ENCODE measurements around the gene FAM9C. TPM values are rescaled to one million over a fixed set of nuclear protein-coding genes. Genes with fewer than 3 reads are reported as not detected.

The FAM9C gene
- total and polyA plus RNA-seq, 2 donors (not counting 3 experiments of a cell fraction or from before 2014, with no cell fraction given) = not detected

DNA sequence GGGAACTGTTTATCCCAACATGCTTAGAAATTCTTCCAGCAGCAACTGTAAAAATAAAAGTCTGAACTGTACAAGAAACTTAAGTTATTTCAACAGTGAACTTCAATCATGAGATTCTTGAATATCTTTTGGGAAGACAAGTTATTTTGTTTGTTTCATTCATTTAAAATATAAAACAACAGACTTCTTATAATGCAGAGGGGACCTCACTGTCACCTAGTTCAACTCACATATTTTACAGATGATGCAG lies 14.9 kb downstream of the FAM9C start:
- Histone ChIP-seq H2AFZ (ENCODE audit: low read depth, low read length) (peak overlapping the region; percentile 5), H3K4me1 (ENCODE audit: control insufficient read depth, extremely low read depth, insufficient read depth, low read length) (peaks cover 20% of the 10 kb centered on the region), H3K27me3 (ENCODE audit: control insufficient read depth in 2 of 2, insufficient read depth in 2 of 2, low read length in 2 of 2) (no peaks in the 10 kb centered on the region), H3K9me3 (replicated peaks; ENCODE audit: control insufficient read depth, insufficient read depth, low read length) (no peaks in the 10 kb centered on the region), H3K9ac (replicated peaks; ENCODE audit: extremely low read depth, insufficient read depth, low read length) (peak overlapping the region; percentile 33), H3K4me2 (ENCODE audit: insufficient read depth, low read length) (peak overlapping the region; percentile 57), H3K27ac (ENCODE audit: insufficient read depth, low read depth, low read length) (peak overlapping the region; percentile 92), H4K20me1 (replicated peaks; ENCODE audit: control insufficient read depth, extremely low read depth, insufficient read depth, low read length) (no peaks in the 10 kb centered on the region), H3K9me1 (replicated peaks; ENCODE audit: control insufficient read depth, extremely low read depth, insufficient read depth, low read length) (no peaks in the 10 kb centered on the region), H3K79me2 (ENCODE audit: control insufficient read depth, insufficient read depth, low read length) (no peaks in the 10 kb centered on the region), H3K36me3 (ENCODE audit: control insufficient read depth in 2 of 2, extremely low read depth in 1 of 2, insufficient read depth in 2 of 2, low read length in 2 of 2) (no peaks in the 10 kb centered on the region), H3K4me3 (replicated peaks in 1 of 3; ENCODE audit: insufficient read depth in 1 of 3, low read depth in 1 of 3, low read length in 3 of 3) (no peak overlapping the region)
- TF ChIP-seq POLR2AphosphoS5 (IDR thresholded peaks at IDR 0.05; ENCODE audit: insufficient read depth, low read depth, low read length) = no peak
- peak; percentile 33 for TF ChIP-seq JUN (IDR thresholded peaks at IDR 0.05; ENCODE audit: borderline replicate concordance, insufficient read depth, insufficient read length, low read depth)
- intact Hi-C loops (cut with micrococcal nuclease) = loop anchor here (1.0 to 2.0 kb wide), 3 partner anchors 51 to 139 kb away; no protein-coding TSS in a partner anchor
- POLR2A ChIA-PET = no interaction called here
- dilution Hi-C loops (cut with MboI; ENCODE audit: extremely low pct_ligation_motif_present, low sequenced_read_pairs) = no loop called here
- peak; percentile 65 for DNase-seq (ENCODE audit: low read depth, low spot score)
- no TSS peak for BruUV-seq (replicated peaks)
- CTCF ChIA-PET = no interaction called here
- FAIRE-seq = no peak

DNA sequence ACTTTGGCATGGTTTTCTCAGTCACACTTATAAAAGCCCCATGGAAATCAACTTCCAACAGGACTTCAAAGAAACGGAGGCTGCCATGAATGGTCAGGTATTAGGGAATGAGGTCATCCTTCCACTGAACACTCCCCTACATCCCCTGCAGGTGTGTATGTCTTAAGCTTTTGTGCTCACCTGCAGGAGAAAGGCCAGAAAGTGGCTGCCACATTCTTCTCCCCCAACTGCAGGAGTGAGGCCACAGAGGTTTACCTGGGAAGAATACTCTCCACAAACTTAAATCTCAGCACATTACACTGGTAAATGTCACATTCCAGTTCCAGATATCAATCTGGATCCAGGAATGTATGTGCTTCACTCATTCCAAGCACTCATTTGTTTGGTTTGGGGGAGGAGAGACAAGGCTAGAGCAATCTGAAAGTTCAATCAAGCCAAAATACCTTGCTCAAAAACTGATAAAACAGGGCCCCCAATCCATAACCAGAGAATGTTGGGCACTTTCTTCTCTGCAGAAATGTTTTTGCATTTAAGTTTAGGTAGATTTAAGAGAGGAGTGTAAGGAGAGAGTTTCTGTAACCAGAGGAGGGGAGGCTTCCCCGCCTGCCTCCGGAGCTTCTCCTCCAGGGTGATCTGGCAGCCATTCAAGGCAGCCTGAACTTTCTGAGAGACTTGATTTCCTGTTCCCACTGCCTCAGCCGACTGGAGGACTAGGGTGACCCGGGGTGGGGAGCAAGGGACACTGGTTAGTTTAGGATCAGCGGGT lies 15.4 kb downstream of the FAM9C start:
- no peak for DNase-seq (ENCODE audit: low read depth, low spot score)

More for the DNA sequence above, 15.4 kb downstream of the FAM9C start:
- Histone ChIP-seq H2AFZ (ENCODE audit: low read depth, low read length) (peak overlapping the region; percentile 5), H3K79me2 (ENCODE audit: control insufficient read depth, insufficient read depth, low read length) (no peaks in the 10 kb centered on the region), H3K4me2 (ENCODE audit: insufficient read depth, low read length) (peak overlapping the region; percentile 57), H4K20me1 (replicated peaks; ENCODE audit: control insufficient read depth, extremely low read depth, insufficient read depth, low read length) (no peaks in the 10 kb centered on the region), H3K9me3 (replicated peaks; ENCODE audit: control insufficient read depth, insufficient read depth, low read length) (no peaks in the 10 kb centered on the region), H3K27me3 (ENCODE audit: control insufficient read depth in 2 of 2, insufficient read depth in 2 of 2, low read length in 2 of 2) (no peaks in the 10 kb centered on the region), H3K9me1 (replicated peaks; ENCODE audit: control insufficient read depth, extremely low read depth, insufficient read depth, low read length) (no peaks in the 10 kb centered on the region), H3K27ac (ENCODE audit: insufficient read depth, low read depth, low read length) (peak overlapping the region; percentile 92), H3K4me3 (replicated peaks in 1 of 3; ENCODE audit: insufficient read depth in 1 of 3, low read depth in 1 of 3, low read length in 3 of 3) (no peak overlapping the region), H3K9ac (replicated peaks; ENCODE audit: extremely low read depth, insufficient read depth, low read length) (peak overlapping the region; percentile 33), H3K36me3 (ENCODE audit: control insufficient read depth in 2 of 2, extremely low read depth in 1 of 2, insufficient read depth in 2 of 2, low read length in 2 of 2) (no peaks in the 10 kb centered on the region), H3K4me1 (ENCODE audit: control insufficient read depth, extremely low read depth, insufficient read depth, low read length) (peaks cover 20% of the 10 kb centered on the region)
- no TSS peak for BruUV-seq (replicated peaks)
- peak; percentile 76 for FAIRE-seq
- dilution Hi-C loops (cut with MboI; ENCODE audit: extremely low pct_ligation_motif_present, low sequenced_read_pairs) (no loop called here), intact Hi-C loops (cut with micrococcal nuclease) (loop anchor here (1.0 to 2.0 kb wide), 3 partner anchors 50 to 139 kb away; no protein-coding TSS in a partner anchor)
- TF ChIP-seq, protein P1, sequence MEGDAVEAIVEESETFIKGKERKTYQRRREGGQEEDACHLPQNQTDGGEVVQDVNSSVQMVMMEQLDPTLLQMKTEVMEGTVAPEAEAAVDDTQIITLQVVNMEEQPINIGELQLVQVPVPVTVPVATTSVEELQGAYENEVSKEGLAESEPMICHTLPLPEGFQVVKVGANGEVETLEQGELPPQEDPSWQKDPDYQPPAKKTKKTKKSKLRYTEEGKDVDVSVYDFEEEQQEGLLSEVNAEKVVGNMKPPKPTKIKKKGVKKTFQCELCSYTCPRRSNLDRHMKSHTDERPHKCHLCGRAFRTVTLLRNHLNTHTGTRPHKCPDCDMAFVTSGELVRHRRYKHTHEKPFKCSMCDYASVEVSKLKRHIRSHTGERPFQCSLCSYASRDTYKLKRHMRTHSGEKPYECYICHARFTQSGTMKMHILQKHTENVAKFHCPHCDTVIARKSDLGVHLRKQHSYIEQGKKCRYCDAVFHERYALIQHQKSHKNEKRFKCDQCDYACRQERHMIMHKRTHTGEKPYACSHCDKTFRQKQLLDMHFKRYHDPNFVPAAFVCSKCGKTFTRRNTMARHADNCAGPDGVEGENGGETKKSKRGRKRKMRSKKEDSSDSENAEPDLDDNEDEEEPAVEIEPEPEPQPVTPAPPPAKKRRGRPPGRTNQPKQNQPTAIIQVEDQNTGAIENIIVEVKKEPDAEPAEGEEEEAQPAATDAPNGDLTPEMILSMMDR (IDR thresholded peaks at IDR 0.05; ENCODE audit: extremely low read depth in 1 of 2, insufficient read depth in 1 of 2, low read depth in 1 of 2, low read length in 2 of 2) = no peak
- TF ChIP-seq POLR2AphosphoS5 (IDR thresholded peaks at IDR 0.05; ENCODE audit: insufficient read depth, low read depth, low read length) (no peak), GATA2 (IDR thresholded peaks at IDR 0.05; ENCODE audit: insufficient read depth, insufficient read length, low read depth, low read length) (peak; percentile 63), JUN (IDR thresholded peaks at IDR 0.05; ENCODE audit: borderline replicate concordance, insufficient read depth, insufficient read length, low read depth) (peak; percentile 9)
- ChIA-PET POLR2A (no interaction called here), CTCF (interaction anchor here (1.0 to 1.6 kb wide), 3 partner anchors 13 to 617 kb away, joined by 3 to 4 read pairs (median 3); no protein-coding TSS in a partner anchor)

Data from endothelial cell of umbilical vein (primary cell).